ENCODE results near the gene ARHGAP18.
"Not testable (repeated sequence)": the region's sequence is repeated elsewhere in the genome, so short reads cannot be mapped to it uniquely, and the experiment has no call there.

Gene ARHGAP18

GRCh38 chr6:129575378-129576118 is 134.4 kb downstream of the ARHGAP18 start:
- TF ChIP-seq CTCF (IDR thresholded peaks at IDR 0.05; ENCODE audit: low read depth, low read length, missing control alignments): peak; percentile 26
- DNase-seq (ENCODE audit: low read depth): no peak
- no peak overlapping the region for H3K4me3 ChIP-seq (ENCODE audit: low read depth, low read length)

GRCh38 chr6:129574605-129575004 is 135.4 kb downstream of the ARHGAP18 start:
- H3K4me3 ChIP-seq (ENCODE audit: low read depth, low read length); DNase-seq (ENCODE audit: low read depth): not testable (repeated sequence)

GRCh38 chr6:129570929-129571328 is 139.0 kb downstream of the ARHGAP18 start:
- H3K4me3 ChIP-seq (ENCODE audit: low read depth, low read length); DNase-seq (ENCODE audit: low read depth): not testable (repeated sequence)

- TF ChIP-seq CTCF (IDR thresholded peaks at IDR 0.05; ENCODE audit: low read depth, low read length, missing control alignments): no peak
Measured at GRCh38 chr6:129568015-129568414, 142.0 kb downstream of the ARHGAP18 start.

GRCh38 chr6:129567374-129567773 is 142.6 kb downstream of the ARHGAP18 start:
- no peak for DNase-seq (ENCODE audit: low read depth)
- peak; percentile 38 for TF ChIP-seq CTCF (IDR thresholded peaks at IDR 0.05; ENCODE audit: low read depth, low read length, missing control alignments)
- H3K4me3 ChIP-seq (ENCODE audit: low read depth, low read length): no peak overlapping the region

More at GRCh38 chr6:129568015-129568414, 142.0 kb downstream of the ARHGAP18 start:
- no peak overlapping the region for H3K4me3 ChIP-seq (ENCODE audit: low read depth, low read length)
- DNase-seq (ENCODE audit: low read depth): no peak

GRCh38 chr6:129565811-129566210 is 144.2 kb downstream of the ARHGAP18 start:
- H3K4me3 ChIP-seq (ENCODE audit: low read depth, low read length): no peak overlapping the region
- DNase-seq (ENCODE audit: low read depth): no peak
- TF ChIP-seq CTCF (IDR thresholded peaks at IDR 0.05; ENCODE audit: low read depth, low read length, missing control alignments): no peak

GRCh38 chr6:129565366-129565765 is 144.6 kb downstream of the ARHGAP18 start:
- DNase-seq (ENCODE audit: low read depth): no peak
- no peak for TF ChIP-seq CTCF (IDR thresholded peaks at IDR 0.05; ENCODE audit: low read depth, low read length, missing control alignments)
- no peak overlapping the region for H3K4me3 ChIP-seq (ENCODE audit: low read depth, low read length)

- TF ChIP-seq CTCF (IDR thresholded peaks at IDR 0.05; ENCODE audit: low read depth, low read length, missing control alignments): no peak
- DNase-seq (ENCODE audit: low read depth): no peak
- H3K4me3 ChIP-seq (ENCODE audit: low read depth, low read length): no peak overlapping the region
Measured at GRCh38 chr6:129558248-129558647, 151.7 kb downstream of the ARHGAP18 start.
